SW 1271 (cell line): ENCODE results near the gene CLEC16A.
A peak's percentile ranks its signal among the peaks of the same experiment; 100 is the strongest.

Source experiments
- DNase-seq, 2 experiments: peaks; one replicate each; lab custom pipeline; 2025; lab: John Stamatoyannopoulos, UW

CLEC16A gene, protein sequence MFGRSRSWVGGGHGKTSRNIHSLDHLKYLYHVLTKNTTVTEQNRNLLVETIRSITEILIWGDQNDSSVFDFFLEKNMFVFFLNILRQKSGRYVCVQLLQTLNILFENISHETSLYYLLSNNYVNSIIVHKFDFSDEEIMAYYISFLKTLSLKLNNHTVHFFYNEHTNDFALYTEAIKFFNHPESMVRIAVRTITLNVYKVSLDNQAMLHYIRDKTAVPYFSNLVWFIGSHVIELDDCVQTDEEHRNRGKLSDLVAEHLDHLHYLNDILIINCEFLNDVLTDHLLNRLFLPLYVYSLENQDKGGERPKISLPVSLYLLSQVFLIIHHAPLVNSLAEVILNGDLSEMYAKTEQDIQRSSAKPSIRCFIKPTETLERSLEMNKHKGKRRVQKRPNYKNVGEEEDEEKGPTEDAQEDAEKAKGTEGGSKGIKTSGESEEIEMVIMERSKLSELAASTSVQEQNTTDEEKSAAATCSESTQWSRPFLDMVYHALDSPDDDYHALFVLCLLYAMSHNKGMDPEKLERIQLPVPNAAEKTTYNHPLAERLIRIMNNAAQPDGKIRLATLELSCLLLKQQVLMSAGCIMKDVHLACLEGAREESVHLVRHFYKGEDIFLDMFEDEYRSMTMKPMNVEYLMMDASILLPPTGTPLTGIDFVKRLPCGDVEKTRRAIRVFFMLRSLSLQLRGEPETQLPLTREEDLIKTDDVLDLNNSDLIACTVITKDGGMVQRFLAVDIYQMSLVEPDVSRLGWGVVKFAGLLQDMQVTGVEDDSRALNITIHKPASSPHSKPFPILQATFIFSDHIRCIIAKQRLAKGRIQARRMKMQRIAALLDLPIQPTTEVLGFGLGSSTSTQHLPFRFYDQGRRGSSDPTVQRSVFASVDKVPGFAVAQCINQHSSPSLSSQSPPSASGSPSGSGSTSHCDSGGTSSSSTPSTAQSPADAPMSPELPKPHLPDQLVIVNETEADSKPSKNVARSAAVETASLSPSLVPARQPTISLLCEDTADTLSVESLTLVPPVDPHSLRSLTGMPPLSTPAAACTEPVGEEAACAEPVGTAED

DNA sequence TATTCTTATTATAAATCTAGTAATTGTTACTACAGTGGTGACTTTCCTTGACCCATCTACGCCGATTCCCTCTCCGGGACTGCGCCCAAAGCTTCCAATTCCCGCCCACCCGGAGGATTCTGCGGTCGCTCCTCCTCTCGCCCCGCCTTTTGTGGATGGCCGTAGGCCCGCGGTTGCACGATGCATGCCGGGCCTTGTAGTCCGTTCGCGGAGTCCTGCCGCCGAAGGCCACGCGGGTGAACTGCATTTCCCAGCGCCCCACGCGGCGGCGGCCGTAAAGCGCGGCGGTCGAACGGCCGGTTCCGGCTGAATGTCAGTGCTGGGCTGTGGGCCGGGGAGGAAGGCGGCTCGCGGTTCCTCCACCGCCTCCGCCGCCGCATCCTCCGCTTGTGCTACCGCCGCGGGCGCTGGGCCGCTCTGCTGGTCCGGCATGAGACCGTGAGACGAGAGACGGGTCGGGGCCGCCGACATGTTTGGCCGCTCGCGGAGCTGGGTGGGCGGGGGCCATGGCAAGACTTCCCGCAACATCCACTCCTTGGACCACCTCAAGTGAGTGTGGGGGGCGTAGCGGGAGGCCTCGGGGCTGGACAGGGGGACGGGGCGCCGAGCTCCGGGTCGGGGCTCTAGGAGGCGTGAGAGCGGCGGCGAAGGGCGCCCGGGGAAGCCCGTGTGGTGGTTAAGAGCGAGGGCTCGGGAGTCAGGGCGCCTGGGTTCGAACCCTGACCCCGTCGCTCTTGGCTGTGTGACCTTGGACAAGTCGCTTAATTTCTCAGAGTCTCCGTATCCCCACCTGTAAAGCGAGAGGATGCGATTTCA is at the start of gene CLEC16A:
Gene CLEC16A (plus strand): TSS at position 316 of the 816 bp plus-strand sequence. CDS start 154 bp downstream, at position 470.
- DNase-seq: peak; percentile 70 to 79

DNA sequence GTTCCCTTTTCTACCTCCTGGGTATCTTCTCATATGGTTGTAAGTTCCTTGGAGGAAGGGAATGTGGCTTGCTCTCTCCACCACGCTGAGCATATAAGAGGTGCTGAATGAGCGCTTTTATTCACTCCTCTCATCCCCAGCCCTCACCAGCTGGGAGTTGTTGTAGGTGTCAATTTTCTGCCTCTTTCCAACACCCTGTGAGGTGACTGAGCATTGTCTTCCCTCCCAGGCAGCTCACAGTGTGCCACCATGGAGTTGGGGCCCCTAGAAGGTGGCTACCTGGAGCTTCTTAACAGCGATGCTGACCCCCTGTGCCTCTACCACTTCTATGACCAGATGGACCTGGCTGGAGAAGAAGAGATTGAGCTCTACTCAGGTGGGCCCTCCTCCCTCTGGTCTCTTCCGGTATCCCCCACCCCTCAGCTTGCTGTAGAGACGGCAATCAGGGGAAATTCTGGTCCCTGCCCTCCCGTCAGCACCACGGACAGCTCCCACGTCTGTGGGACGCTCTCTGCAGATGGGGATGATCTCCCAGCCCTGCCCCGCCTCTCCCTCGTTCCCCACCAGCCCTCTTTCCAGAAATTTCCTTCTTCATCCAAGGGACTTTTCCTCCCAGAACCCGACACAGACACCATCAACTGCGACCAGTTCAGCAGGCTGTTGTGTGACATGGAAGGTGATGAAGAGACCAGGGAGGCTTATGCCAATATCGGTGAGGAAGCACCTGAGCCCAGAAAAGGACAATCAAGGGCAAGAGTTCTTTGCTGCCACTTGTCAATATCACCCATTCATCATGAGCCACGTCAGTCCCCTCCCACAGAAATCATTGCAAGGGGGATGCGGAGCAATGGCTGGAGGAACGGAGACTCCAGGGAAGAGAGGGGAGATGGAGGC is 49.1 kb upstream of the CLEC16A start:
- DNase-seq: no peak

DNA sequence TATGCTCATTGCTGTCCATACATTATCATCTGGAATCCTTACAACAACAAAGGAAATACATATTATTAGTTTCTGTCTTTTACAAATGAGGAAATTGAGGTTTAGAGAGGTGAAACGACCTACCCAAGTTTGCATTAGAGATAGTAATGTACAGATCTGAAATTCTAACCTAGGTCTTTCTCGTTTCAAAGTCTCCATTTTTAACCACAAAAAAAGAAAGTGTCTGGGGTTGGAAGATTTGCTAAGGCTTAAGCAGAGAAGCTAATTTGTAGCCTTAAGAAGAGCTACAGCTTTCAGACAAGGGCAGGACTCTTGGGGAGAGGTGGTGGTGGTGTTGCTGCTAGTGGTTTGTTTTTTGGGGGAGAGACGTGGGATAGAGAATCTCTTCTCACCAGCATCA is 48.2 kb upstream of the CLEC16A start:
- DNase-seq: no peak

- no peak for DNase-seq
Measured at GRCh38 chr16:10896723-10897122, 47.6 kb upstream of the CLEC16A start.

DNA sequence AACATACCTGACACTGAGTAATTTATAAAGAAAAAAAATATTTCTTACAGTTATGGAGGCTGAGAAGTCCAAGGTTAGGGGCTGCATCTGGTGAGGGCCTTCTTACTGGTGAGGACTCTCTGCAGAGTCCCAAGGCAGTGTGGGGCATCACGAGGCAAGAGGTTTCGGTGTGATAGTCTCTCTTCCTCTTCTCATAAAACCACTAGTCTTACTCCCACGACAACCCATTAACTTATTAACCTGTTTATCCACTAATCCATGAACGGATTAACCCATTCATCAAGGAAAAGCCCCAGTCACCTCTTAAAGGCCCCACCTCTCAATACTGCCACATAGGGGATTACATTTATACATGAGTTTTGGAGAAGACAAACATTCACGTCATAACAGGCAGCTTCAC is 47.2 kb upstream of the CLEC16A start:
- no peak for DNase-seq

DNA sequence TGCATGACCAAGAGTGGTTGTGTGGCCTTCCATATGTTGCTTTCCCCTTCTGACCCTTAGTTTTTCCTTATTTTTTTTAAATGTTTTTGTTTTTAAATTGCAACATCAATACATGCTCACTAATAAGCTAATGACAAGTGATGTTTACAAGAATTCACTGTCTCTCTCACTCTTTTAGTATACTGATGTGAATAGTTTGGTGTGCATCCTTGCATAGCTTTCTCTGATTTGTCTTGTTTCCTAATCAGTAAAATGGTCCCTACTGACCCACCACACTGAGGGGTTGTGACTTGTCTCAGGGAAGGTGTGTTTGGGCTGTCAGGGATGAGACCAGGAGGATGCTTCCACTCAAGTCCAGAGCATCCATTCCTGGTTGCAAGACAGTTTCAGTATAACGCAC is 41.4 kb upstream of the CLEC16A start:
- DNase-seq: no peak

GRCh38 chr16:10906482-10906881 is 37.9 kb upstream of the CLEC16A start:
- no peak for DNase-seq

- no peak for DNase-seq
Measured at GRCh38 chr16:10906914-10907756, 37.2 kb upstream of the CLEC16A start.

- no peak for DNase-seq
Measured at GRCh38 chr16:10907757-10908045, 36.7 kb upstream of the CLEC16A start.

DNA sequence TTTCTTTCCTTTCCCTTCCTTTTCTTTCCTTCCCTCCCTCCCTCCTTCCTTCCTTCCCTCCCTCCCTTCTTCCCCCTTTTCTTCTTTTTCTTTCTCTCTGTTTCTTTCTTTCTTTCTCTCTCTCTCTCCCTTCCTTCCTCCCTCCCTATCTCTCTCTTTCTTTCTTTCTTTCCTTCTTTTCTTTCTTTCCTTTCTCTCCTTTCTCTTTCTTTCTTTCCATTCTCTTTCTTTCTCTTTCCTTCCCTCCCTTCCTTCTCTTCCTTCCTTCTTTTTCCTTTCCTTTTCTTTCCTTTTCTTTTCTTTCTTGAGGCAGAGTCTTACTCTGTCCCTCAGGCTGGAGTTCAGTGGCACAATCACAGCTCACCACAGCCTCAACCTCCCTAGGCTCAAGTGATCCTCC is 33.1 kb upstream of the CLEC16A start:
- DNase-seq: no peak

- no peak for DNase-seq
Measured at GRCh38 chr16:10916534-10916933, 27.8 kb upstream of the CLEC16A start.

GRCh38 chr16:10918294-10919002 is 25.9 kb upstream of the CLEC16A start:
- peak; percentile 23 to 60 for DNase-seq

GRCh38 chr16:10919003-10919351 is 25.4 kb upstream of the CLEC16A start:
- DNase-seq: no peak

- DNase-seq: no peak
Measured at GRCh38 chr16:10920726-10921427, 23.5 kb upstream of the CLEC16A start.

- no peak for DNase-seq
Measured at GRCh38 chr16:10921536-10922327, 22.6 kb upstream of the CLEC16A start.

DNA sequence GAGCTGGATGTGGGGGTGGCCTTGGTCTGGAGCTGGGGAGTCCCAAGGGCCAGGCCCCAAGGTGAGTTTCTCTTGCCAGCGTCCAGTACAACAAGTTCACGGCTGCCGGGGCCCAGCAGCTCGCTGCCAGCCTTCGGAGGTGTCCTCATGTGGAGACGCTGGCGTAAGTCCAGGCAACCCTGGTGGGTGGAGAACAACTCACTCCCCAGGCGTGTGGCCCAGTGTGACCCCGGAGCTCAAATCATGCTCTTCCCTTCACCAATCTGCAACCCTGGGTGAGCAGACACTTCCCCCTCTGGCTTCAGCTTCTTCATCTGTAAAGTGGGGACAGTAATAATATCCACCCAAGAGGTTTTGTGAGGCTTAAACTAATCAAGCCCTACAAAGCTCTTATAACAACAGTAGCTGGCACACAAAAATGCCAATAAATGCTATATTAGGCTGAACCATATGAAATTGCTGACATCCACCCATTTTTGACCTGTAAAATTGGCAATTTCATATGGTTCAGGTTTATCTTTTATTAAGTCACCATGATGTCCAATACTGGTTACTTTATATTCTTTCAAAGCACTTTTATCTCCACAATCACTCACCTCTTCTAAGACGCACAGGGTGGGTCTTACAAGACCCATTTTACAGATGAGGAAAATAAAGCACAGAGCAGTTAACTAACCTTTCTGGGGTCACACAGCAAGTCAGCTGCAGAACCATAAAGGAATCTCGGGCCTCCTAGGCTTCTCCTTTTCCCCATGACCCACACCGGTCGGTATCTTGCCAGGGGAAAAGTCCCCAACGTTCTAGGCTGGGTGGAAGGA is 21.8 kb upstream of the CLEC16A start:
- no peak for DNase-seq

GRCh38 chr16:10923146-10923649 is 21.2 kb upstream of the CLEC16A start:
- DNase-seq: no peak
